ENCODE results near the gene JRKL. TPM values are rescaled to one million over a fixed set of nuclear protein-coding genes. Genes with fewer than 3 reads are reported as not detected.
"Not testable (repeated sequence)": the region's sequence is repeated elsewhere in the genome, so short reads cannot be mapped to it uniquely, and the experiment has no call there.

The JRKL gene
- total and polyA plus RNA-seq, 9 donors = 7.1 to 18.8 (median 11.7) TPM

DNA sequence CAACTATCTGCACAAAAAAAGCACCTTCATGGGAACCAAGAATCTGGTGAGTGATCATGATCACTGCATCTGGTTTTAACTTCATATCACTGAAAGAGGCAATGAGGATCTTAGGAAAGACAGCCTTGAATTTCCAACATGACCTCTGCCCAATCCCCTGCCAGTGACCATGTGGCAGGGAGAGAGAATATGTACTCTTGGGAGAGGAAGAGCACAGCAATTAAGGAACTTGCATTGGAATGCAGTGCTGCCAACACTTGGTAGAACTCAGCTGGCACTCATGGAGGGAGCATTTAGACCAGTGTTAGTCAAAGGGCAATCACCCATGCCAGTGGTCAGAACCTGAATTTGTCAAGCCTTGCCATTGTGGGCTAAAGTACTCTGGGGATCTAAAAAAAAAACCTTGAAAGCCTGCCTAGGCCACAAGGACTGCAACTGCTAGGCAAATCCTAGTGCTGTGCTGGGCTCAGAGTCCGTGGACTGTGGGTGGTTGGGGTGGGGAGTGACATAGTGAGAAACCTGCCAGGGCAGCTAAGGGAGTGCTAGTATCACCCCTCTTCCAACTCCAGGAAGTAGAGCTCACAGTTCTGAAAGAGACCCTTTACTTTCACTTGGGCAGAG lies 23.1 kb downstream of the JRKL start:
- Histone ChIP-seq H3K9me3 (no peaks in the 10 kb centered on the region), H3K4me3 (no peak overlapping the region), H3K4me1 (ENCODE audit: insufficient read depth) (no peaks in the 10 kb centered on the region), H3K27ac (no peak overlapping the region), H3K36me3 (no peaks in the 10 kb centered on the region), H3K27me3 (no peaks in the 10 kb centered on the region)
- TF ChIP-seq, protein P1, sequence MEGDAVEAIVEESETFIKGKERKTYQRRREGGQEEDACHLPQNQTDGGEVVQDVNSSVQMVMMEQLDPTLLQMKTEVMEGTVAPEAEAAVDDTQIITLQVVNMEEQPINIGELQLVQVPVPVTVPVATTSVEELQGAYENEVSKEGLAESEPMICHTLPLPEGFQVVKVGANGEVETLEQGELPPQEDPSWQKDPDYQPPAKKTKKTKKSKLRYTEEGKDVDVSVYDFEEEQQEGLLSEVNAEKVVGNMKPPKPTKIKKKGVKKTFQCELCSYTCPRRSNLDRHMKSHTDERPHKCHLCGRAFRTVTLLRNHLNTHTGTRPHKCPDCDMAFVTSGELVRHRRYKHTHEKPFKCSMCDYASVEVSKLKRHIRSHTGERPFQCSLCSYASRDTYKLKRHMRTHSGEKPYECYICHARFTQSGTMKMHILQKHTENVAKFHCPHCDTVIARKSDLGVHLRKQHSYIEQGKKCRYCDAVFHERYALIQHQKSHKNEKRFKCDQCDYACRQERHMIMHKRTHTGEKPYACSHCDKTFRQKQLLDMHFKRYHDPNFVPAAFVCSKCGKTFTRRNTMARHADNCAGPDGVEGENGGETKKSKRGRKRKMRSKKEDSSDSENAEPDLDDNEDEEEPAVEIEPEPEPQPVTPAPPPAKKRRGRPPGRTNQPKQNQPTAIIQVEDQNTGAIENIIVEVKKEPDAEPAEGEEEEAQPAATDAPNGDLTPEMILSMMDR (IDR thresholded peaks at IDR 0.05) = no peak
- TF ChIP-seq EP300 (IDR thresholded peaks at IDR 0.05) = no peak
- TF ChIP-seq POLR2A (IDR thresholded peaks at IDR 0.05) = no peak
- 80 to 89% (median 85%) methylated on average over 1 of the region's 1 CpG for WGBS, 3 donors
- intact Hi-C loops (cut with DNase I) = no loop called here
- DNase-seq = no peak

DNA sequence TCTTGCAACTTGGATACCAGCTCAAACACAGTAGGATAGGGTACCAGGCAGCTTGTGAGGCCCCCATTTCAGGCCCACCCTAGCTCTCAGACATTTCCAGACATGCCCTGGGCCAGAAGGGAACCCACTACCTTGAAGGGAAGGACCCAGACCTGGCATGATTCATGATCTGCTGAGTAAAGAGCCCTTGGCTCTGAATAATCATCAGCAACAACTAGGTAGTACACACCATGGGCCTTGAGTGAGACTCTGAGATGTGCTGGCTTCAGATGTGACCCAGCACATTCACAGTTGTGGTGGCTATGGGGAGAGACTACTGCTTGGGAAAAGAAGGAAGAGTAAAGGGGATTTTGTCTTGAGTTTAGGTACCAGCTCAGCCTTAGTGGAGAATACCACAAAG lies 23.6 kb downstream of the JRKL start:
- Histone ChIP-seq H3K4me3 (no peak overlapping the region), H3K27ac (no peak overlapping the region), H3K4me1 (ENCODE audit: insufficient read depth) (no peaks in the 10 kb centered on the region), H3K27me3 (no peaks in the 10 kb centered on the region), H3K36me3 (no peaks in the 10 kb centered on the region), H3K9me3 (no peaks in the 10 kb centered on the region)
- intact Hi-C loops (cut with DNase I) = no loop called here
- DNase-seq = no peak
- no peak for TF ChIP-seq EP300 (IDR thresholded peaks at IDR 0.05)
- TF ChIP-seq POLR2A (IDR thresholded peaks at IDR 0.05) = no peak
- TF ChIP-seq, protein P1 (IDR thresholded peaks at IDR 0.05) = no peak

DNA sequence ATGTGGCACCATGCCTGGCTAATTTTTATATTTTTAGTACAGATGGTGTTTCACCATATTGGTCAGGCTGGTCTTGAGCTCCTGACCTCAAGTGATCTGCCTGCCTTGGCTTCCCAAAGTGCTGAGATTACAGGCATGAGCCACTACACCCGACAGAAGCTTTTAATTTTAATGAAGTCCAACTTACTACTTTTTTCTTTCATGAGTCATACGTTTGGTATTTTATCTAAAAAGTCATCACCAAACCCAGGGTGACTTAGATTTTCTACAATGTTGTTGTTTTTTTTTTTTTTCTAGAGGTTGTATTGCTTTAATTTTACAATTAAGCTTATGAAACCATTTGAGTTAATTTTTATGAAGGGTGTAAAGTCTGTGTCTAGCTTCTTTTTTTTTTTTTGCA lies 34.9 kb downstream of the JRKL start:
- Histone ChIP-seq H3K9me3 (no peaks in the 10 kb centered on the region), H3K36me3 (no peaks in the 10 kb centered on the region), H3K4me1 (ENCODE audit: insufficient read depth) (no peaks in the 10 kb centered on the region), H3K4me3 (no peak overlapping the region), H3K27me3 (no peaks in the 10 kb centered on the region), H3K27ac (no peak overlapping the region)
- 16 to 25% (median 20%) methylated on average over 2 of the region's 2 CpGs for WGBS, 3 donors
- TF ChIP-seq EP300 (IDR thresholded peaks at IDR 0.05) (no peak), POLR2A (IDR thresholded peaks at IDR 0.05) (no peak)
- TF ChIP-seq, protein P1 (IDR thresholded peaks at IDR 0.05) = no peak
- intact Hi-C loops (cut with DNase I) = no loop called here
- DNase-seq = no peak

DNA sequence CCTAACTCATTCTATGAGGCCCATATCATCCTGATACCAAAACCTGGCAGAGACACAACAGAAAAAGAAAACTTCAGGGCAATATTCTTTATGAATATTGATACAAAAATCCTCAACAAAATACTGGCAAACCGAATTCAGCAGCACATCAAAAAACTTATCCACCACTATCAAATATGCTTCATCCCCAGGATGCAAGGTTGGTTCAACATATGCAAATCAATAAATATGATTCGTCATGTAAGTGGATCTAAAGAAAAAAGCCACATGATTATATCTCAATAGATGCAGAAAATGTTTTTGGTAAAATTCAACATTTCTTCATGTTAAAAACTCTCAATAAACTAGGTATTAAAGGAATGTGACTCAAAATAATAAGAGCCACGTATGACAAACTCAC lies 40.9 kb downstream of the JRKL start:
- intact Hi-C loops (cut with DNase I) = loop anchor here in 1 of 4 donors (10.0 kb wide), 1 partner anchor 1736 kb away; no protein-coding TSS in a partner anchor
- 63 to 80% (median 68%) methylated on average over 3 of the region's 3 CpGs for WGBS, 3 donors
- no peak overlapping the region for H3K4me3 ChIP-seq

DNA sequence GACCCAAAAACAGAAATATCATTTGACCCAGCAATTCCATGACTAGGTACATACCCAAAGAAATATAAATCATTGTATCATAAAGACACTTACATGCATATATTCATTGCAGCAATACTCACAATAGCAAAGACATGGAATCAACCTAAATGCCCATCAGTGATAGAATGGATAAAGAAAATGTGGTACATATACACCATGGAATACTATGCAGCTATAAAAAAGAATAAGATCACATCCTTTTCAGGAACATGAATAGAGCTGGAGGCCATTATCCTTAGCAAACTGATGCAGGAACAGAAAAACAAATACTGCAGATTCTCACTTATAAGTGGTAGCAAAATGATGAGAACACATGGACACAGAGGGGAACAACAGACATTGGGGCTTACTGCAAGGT lies 42.8 kb downstream of the JRKL start:
- not testable (repeated sequence) for H3K4me1 ChIP-seq (ENCODE audit: insufficient read depth); H3K27me3 ChIP-seq; H3K36me3 ChIP-seq; H3K27ac ChIP-seq; DNase-seq; H3K4me3 ChIP-seq; H3K9me3 ChIP-seq
- intact Hi-C loops (cut with DNase I) = loop anchor here in 1 of 4 donors (10.0 kb wide), 1 partner anchor 1738 kb away; no protein-coding TSS in a partner anchor

More for the DNA sequence above, 40.9 kb downstream of the JRKL start:
- DNase-seq = no peak
- H3K27ac ChIP-seq = no peak overlapping the region
- no peaks in the 10 kb centered on the region for H3K27me3 ChIP-seq
- TF ChIP-seq, protein P1 (IDR thresholded peaks at IDR 0.05) = no peak
- TF ChIP-seq EP300 (IDR thresholded peaks at IDR 0.05) (no peak), POLR2A (IDR thresholded peaks at IDR 0.05) (no peak)
- no peaks in the 10 kb centered on the region for H3K9me3 ChIP-seq
- no peaks in the 10 kb centered on the region for H3K4me1 ChIP-seq (ENCODE audit: insufficient read depth)
- H3K36me3 ChIP-seq = no peaks in the 10 kb centered on the region

Data from ovary (tissue), 9 donors.